H1 (cell line): Measurements from ENCODE around the gene CHN2. TPM values are rescaled to one million over a fixed set of nuclear protein-coding genes. Genes with fewer than 3 reads are reported as not detected.

Experiments
- CTCF ChIA-PET: fragments of 300-600 bp; sonication (Branson Sonifier 250); formaldehyde crosslinking; loops from one replicate; lab custom pipeline; 2021; ENCODE audit not compliant: partially characterized antibody; lab: Charles Lee
- POLR2A ChIA-PET: fragments of 300-600 bp; sonication (Branson Sonifier 250); formaldehyde crosslinking; loops from one replicate; lab custom pipeline; 2021; ENCODE audit warnings: inconsistent platforms; ENCODE audit not compliant: partially characterized antibody; lab: Charles Lee
- DNase-seq, 2 experiments: peaks; one replicate each; pipeline versions ENCODE4 v3.0.0 to v3.0.0-alpha.2; 2010 to 2022; ENCODE audit warnings: low spot score in 2 of 2, low read depth in 1 of 2, mixed read lengths in 1 of 2
- FAIRE-seq: peaks from 2 replicates; lab custom pipeline; 2011; peaks lifted over from hg19 to GRCh38; lab: Jason Lieb, UNC
- H2AFZ ChIP-seq: 2 replicates; pipeline ENCODE4 v1.8.1; 2012; ENCODE audit warnings: low read length, inconsistent platforms
- H2AK5ac ChIP-seq: 2 replicates; pipeline ENCODE4 v1.6.1; 2013; ENCODE audit warnings: low read depth, low read length
- H2BK120ac ChIP-seq: replicated peaks from 2 replicates; pipeline ENCODE3; 2013; ENCODE audit warnings: low read depth, low read length, inconsistent platforms
- H2BK12ac ChIP-seq: 2 replicates; pipeline ENCODE4 v1.6.1; 2013; ENCODE audit warnings: low read depth, low read length
- H2BK15ac ChIP-seq: 2 replicates; pipeline ENCODE4 v1.6.1; 2013; ENCODE audit warnings: low read length
- H2BK20ac ChIP-seq: 2 replicates; pipeline ENCODE4 v1.6.1; 2013; ENCODE audit warnings: low read length
- H2BK5ac ChIP-seq: 2 replicates; pipeline ENCODE4 v1.6.1; 2013; ENCODE audit warnings: low read depth, low read length
- H3K14ac ChIP-seq: 2 replicates; pipeline ENCODE4 v1.6.1; 2013; ENCODE audit warnings: inconsistent platforms; ENCODE audit not compliant: insufficient read length
- H3K18ac ChIP-seq: 2 replicates; pipeline ENCODE4 v1.6.1; 2013; ENCODE audit warnings: low read length; ENCODE audit errors: extremely low read depth
- H3K23ac ChIP-seq: 2 replicates; pipeline ENCODE4 v1.6.1; 2013; ENCODE audit warnings: inconsistent platforms; ENCODE audit not compliant: insufficient read length
- H3K23me2 ChIP-seq: 2 replicates; pipeline ENCODE4 v1.6.1; 2013; ENCODE audit warnings: low read depth, low read length
- H3K27ac ChIP-seq: 2 replicates; pipeline ENCODE4 v1.6.1; 2011; ENCODE audit warnings: low read depth, low read length, inconsistent platforms
- H3K27me3 ChIP-seq, 4 experiments: replicated peaks in 1 of 4; 1 replicate in 1 of 4; 2 replicates in 3 of 4; pipeline versions ENCODE4 v1.6.1 to v1.8.1; 2011 to 2013; ENCODE audit warnings: low read length in 3 of 4, mild to moderate bottlenecking in 3 of 4, inconsistent platforms in 2 of 4, mixed read lengths in 2 of 4, moderate library complexity in 1 of 4; ENCODE audit not compliant: control insufficient read depth in 3 of 4, insufficient read depth in 3 of 4; ENCODE audit errors: extremely low read depth in 1 of 4
- H3K36me3 ChIP-seq, 4 experiments: 2 replicates each; pipeline versions ENCODE4 v1.6.1 to v1.8.1; 2011 to 2013; ENCODE audit warnings: mild to moderate bottlenecking in 4 of 4, low read length in 3 of 4, moderate library complexity in 2 of 4, control low read depth in 1 of 4, inconsistent platforms in 1 of 4; ENCODE audit not compliant: insufficient read depth in 4 of 4, control insufficient read depth in 2 of 4
- H3K4ac ChIP-seq: replicated peaks from 2 replicates; pipeline ENCODE3; 2013; ENCODE audit warnings: low read length, low read depth, mixed read lengths, inconsistent platforms; ENCODE audit not compliant: insufficient read length
- H3K4me1 ChIP-seq, 4 experiments: replicated peaks in 1 of 4; 1 replicate in 1 of 4; 2 replicates in 3 of 4; pipeline versions ENCODE4 v1.6.1 to v1.8.1; 2011 to 2013; ENCODE audit warnings: low read length in 3 of 4, inconsistent platforms in 2 of 4, mixed read lengths in 1 of 4; ENCODE audit not compliant: insufficient read depth in 4 of 4, control insufficient read depth in 3 of 4
- H3K4me2 ChIP-seq, 2 experiments: 2 replicates each; pipeline versions ENCODE4 v1.6.1 to v1.8.1; 2011 to 2013; ENCODE audit warnings: low read depth in 2 of 2, low read length in 2 of 2, control low read depth in 1 of 2, inconsistent platforms in 1 of 2, mild to moderate bottlenecking in 1 of 2; ENCODE audit not compliant: insufficient read depth in 1 of 2
- H3K4me3 ChIP-seq, 4 experiments: fragments of 200-600, 300-600 bp in 1 of 4; sonication (generic), shearing (Covaris generic), sonication (Bioruptor Twin) in 1 of 4; 2 replicates each; pipeline versions ENCODE4 v1.5.1 to v1.8.1; 2011 to 2016; ENCODE audit warnings: low read length in 4 of 4, low read depth in 3 of 4, control low read depth in 2 of 4, inconsistent platforms in 2 of 4, mild to moderate bottlenecking in 2 of 4, mixed read lengths in 1 of 4, moderate library complexity in 1 of 4; ENCODE audit not compliant: insufficient read depth in 2 of 4; ENCODE audit errors: extremely low read depth in 1 of 4
- H3K56ac ChIP-seq: replicated peaks from 2 replicates; pipeline ENCODE3; 2013; ENCODE audit warnings: low read depth, mild to moderate bottlenecking, mixed read lengths, low read length, inconsistent platforms; ENCODE audit not compliant: insufficient read length
- H3K79me1 ChIP-seq: 2 replicates; pipeline ENCODE4 v1.6.1; 2013; ENCODE audit warnings: low read depth, low read length, control low read depth
- H3K79me2 ChIP-seq, 2 experiments: 2 replicates each; pipeline versions ENCODE4 v1.6.1 to v1.8.1; 2012 to 2013; ENCODE audit warnings: low read length in 2 of 2, mild to moderate bottlenecking in 2 of 2, inconsistent platforms in 1 of 2; ENCODE audit not compliant: insufficient read depth in 2 of 2, control insufficient read depth in 1 of 2
- H3K9ac ChIP-seq, 4 experiments: replicated peaks in 1 of 4; 1 replicate in 1 of 4; 2 replicates in 3 of 4; pipeline versions ENCODE4 v1.6.1 to v1.8.1; 2011 to 2013; ENCODE audit warnings: low read depth in 3 of 4, low read length in 3 of 4, control low read depth in 2 of 4, mild to moderate bottlenecking in 2 of 4, moderate library complexity in 2 of 4, inconsistent platforms in 1 of 4; ENCODE audit errors: extremely low read depth in 1 of 4
- H3K9me3 ChIP-seq, 2 experiments: 2 replicates each; pipeline versions ENCODE4 v1.6.1 to v1.8.1; 2012 to 2013; ENCODE audit warnings: mild to moderate bottlenecking in 2 of 2, moderate library complexity in 2 of 2, control low read depth in 1 of 2, inconsistent platforms in 1 of 2, low read depth in 1 of 2, low read length in 1 of 2, mixed read lengths in 1 of 2; ENCODE audit not compliant: insufficient read depth in 2 of 2
- H4K20me1 ChIP-seq, 2 experiments: replicated peaks in 1 of 2; 2 replicates each; pipeline versions ENCODE3 to v1.8.1; 2011 to 2013; ENCODE audit warnings: inconsistent platforms in 2 of 2, low read length in 2 of 2, mild to moderate bottlenecking in 1 of 2; ENCODE audit not compliant: insufficient read depth in 2 of 2, control insufficient read depth in 1 of 2
- H4K5ac ChIP-seq: 2 replicates; pipeline ENCODE4 v1.6.1; 2013; ENCODE audit warnings: low read length, low read depth, mixed read lengths, inconsistent platforms; ENCODE audit not compliant: insufficient read length
- H4K8ac ChIP-seq: 2 replicates; pipeline ENCODE4 v1.8.0; 2013; ENCODE audit warnings: mild to moderate bottlenecking, moderate library complexity, low read length, inconsistent platforms; ENCODE audit not compliant: insufficient read depth; ENCODE audit errors: extremely low read depth
- H4K91ac ChIP-seq: replicated peaks from 2 replicates; pipeline ENCODE3; 2013; ENCODE audit warnings: low read length, mixed read lengths, inconsistent platforms; ENCODE audit not compliant: insufficient read length
- CEBPB ChIP-seq: IDR thresholded peaks from 2 replicates; pipeline ENCODE4 v1.6.1; 2012; ENCODE audit warnings: low read depth, low read length
- CTCF ChIP-seq, 3 experiments: IDR thresholded peaks; 1 replicate in 2 of 3; 2 replicates in 1 of 3; pipeline versions ENCODE4 v1.5.1 to v1.6.1; 2011; ENCODE audit warnings: low read length in 3 of 3, mild to moderate bottlenecking in 3 of 3, inconsistent platforms in 2 of 3, low read depth in 1 of 3, moderate library complexity in 1 of 3; ENCODE audit not compliant: insufficient read depth in 1 of 3; ENCODE audit errors: control extremely low read depth in 1 of 3
- RAD21 ChIP-seq, 2 experiments: IDR thresholded peaks in 1 of 2; conservative IDR thresholded peaks in 1 of 2; 2 replicates each; pipeline ENCODE4 v1.6.1; 2011; ENCODE audit warnings: low read depth in 2 of 2, low read length in 2 of 2, improper control_type of control experiment in 1 of 2, inconsistent platforms in 1 of 2, mild to moderate bottlenecking in 1 of 2, moderate library complexity in 1 of 2
- RBBP5 ChIP-seq: IDR thresholded peaks from 2 replicates; pipeline ENCODE4 v1.7.1; 2012; ENCODE audit warnings: low read depth, mild to moderate bottlenecking, inconsistent platforms, low read length, moderate library complexity, borderline replicate concordance
- WGBS, 2 experiments: shearing (Covaris generic) in 1 of 2; methylation state at CpG; one replicate each; pipeline versions ENCODE4 v1.1.6 to v1.1.7; 2013 to 2015; ENCODE audit warnings: low lambda C conversion rate in 2 of 2, mixed read lengths in 2 of 2, inconsistent platforms in 1 of 2, low coverage in 1 of 2, missing lambda C conversion rate in 1 of 2; ENCODE audit not compliant: insufficient replicate concordance in 2 of 2, insufficient coverage in 1 of 2, insufficient read length in 1 of 2; ENCODE audit errors: extremely low coverage in 1 of 2, missing lambda C conversion rate in 1 of 2; 5-methylcytosine and 5-hydroxymethylcytosine counted together
- polyA plus RNA-seq, 7 experiments: library from polyadenylated mRNA; depleted of rRNA in 3 of 7; stranded (reverse) in 5 of 7; unstranded in 2 of 7; fragments of >200 nt in 5 of 7; fragments of 200-250 nt in 2 of 7; gene quantifications; 1 replicate in 5 of 7; 2 replicates in 1 of 7; 4 replicates in 1 of 7; pipeline versions ENCODE4 v1.2.1 to v1.2.3, GENCODE V29; 2011 to 2013; ENCODE audit warnings: missing spikeins in 2 of 7, mixed read lengths in 2 of 7
- total RNA-seq: library from RNA; stranded (reverse); fragmentation: NEBNext Ultra II Directional; extraction: Animal tissue kit (Norgen Biotek cat#: 25700); gene quantifications from 2 replicates; pipeline ENCODE4 v1.2.1, GENCODE V29; 2021

The CHN2 gene
- total and polyA plus RNA-seq, 2 of the 8 experiments (the other 6 are each of a cell fraction or from before 2014, with no cell fraction given) = 2.9 to 4.8 TPM

- no peak overlapping the region for H3K18ac ChIP-seq
- no peak overlapping the region for H2BK5ac ChIP-seq
- H4K5ac ChIP-seq = no peak overlapping the region
- 0 out of 2 replicates have a peak overlapping the region, but pooled peaks have one; percentile 3 for H2AK5ac ChIP-seq
- no peak overlapping the region for H3K14ac ChIP-seq
- H3K23me2 ChIP-seq = no peaks in the 10 kb centered on the region; the same call in 1 of the 2 replicates
- POLR2A ChIA-PET = interaction anchor here (0.6 to 1.0 kb wide), 2 partner anchors 11 to 229 kb away, joined by 3 to 4 read pairs; no protein-coding TSS in a partner anchor
- TF ChIP-seq CEBPB (peak; percentile 84), RBBP5 (no peak), RAD21 (IDR thresholded peaks at IDR 0.05 in 1 of 2, conservative IDR thresholded peaks at IDR 0.05 in 1 of 2; ENCODE audit: low read depth in 2 of 2, low read length in 2 of 2) (peak; percentile 47 to 49), CTCF (IDR thresholded peaks at IDR 0.05; ENCODE audit: control extremely low read depth in 1 of 3, insufficient read depth in 1 of 3, low read depth in 1 of 3, low read length in 3 of 3) (peak; percentile 7 to 24 (median 10); a peak in 2 of 4 replicates)
- H3K56ac ChIP-seq = no peak overlapping the region
- DNase-seq = no peak
- no peak overlapping the region for H3K23ac ChIP-seq
- no peaks in the 10 kb centered on the region for H3K27me3 ChIP-seq
- H3K79me2 ChIP-seq = no peaks in the 10 kb centered on the region
- H2BK15ac ChIP-seq = peak overlapping the region; percentile 31; the same call in 1 of the 2 replicates
- peak overlapping the region; percentile 70; the same call in 1 of the 2 replicates for H2BK12ac ChIP-seq
- H4K20me1 ChIP-seq = no peaks in the 10 kb centered on the region
- peaks cover 0 to 10% (median 6%) of the 10 kb centered on the region in 4 experiments; a peak in 6 of 7 replicates for H3K4me1 ChIP-seq
- H3K36me3 ChIP-seq = no peaks in the 10 kb centered on the region
- no peak for FAIRE-seq
- H2BK20ac ChIP-seq = no peak overlapping the region
- no peak overlapping the region for H3K27ac ChIP-seq
- no peak overlapping the region for H2BK120ac ChIP-seq
- H4K8ac ChIP-seq = no peak overlapping the region
- H3K4me2 ChIP-seq = no peak overlapping the region
- no peak overlapping the region for H4K91ac ChIP-seq
- no peak overlapping the region for H2AFZ ChIP-seq
- 88% methylated on average over 9 of the region's 9 CpGs; no CpG with 5 or more reads in 1 of the 2 experiments for WGBS, 2 experiments
- H3K9me3 ChIP-seq = no peaks in the 10 kb centered on the region; a peak in 1 of 4 replicates
- CTCF ChIA-PET = interaction anchor here (0.6 to 1.2 kb wide), 9 partner anchors 9 to 165 kb away, joined by 3 to 5 read pairs (median 4); no protein-coding TSS in a partner anchor
- H3K9ac ChIP-seq = no peak overlapping the region
- no peaks in the 10 kb centered on the region for H3K79me1 ChIP-seq
- no peak overlapping the region for H3K4me3 ChIP-seq
- H3K4ac ChIP-seq = no peak overlapping the region
Observed at GRCh38 chr7:29309041-29309854, 114.7 kb downstream of the CHN2 start.
